Naive thymus-derived CD4-positive, alpha-beta T cell (primary cell): ENCODE data around the gene XCL2. TPM values are rescaled to one million over a fixed set of nuclear protein-coding genes. Genes with fewer than 3 reads are reported as not detected.
A peak's percentile ranks its signal among the peaks of the same experiment; 100 is the strongest.

Experiments
- ATAC-seq: fragments of 150-1000 bp; cut with Tn5 transposase; 2 replicates; pipeline ENCODE4 v1.10.0; 2021; ENCODE audit warnings: mild to moderate bottlenecking, moderate library complexity
- CTCF ChIA-PET: fragments of 350-600 bp; sonication (Branson Sonifier 250); formaldehyde crosslinking; loops from one replicate; lab custom pipeline; 2021; ENCODE audit warnings: antibody characterized with exemption; lab: Charles Lee
- POLR2A ChIA-PET: fragments of 350-600 bp; sonication (Branson Sonifier 250); formaldehyde crosslinking; loops from one replicate; lab custom pipeline; 2021; ENCODE audit warnings: antibody characterized with exemption, inconsistent platforms; lab: Charles Lee
- DNase-seq, 9 donors: peaks; one replicate each; pipeline versions ENCODE4 v3.0.0 to v3.0.0-alpha.2; 2020 to 2022; ENCODE audit warnings: mixed read lengths in 1 of 9
- H3K27ac ChIP-seq: one replicate; pipeline ENCODE4 v1.7.0; 2013; ENCODE audit warnings: mild to moderate bottlenecking, low read depth, low read length, moderate library complexity
- H3K27me3 ChIP-seq, 2 donors: one replicate each; pipeline ENCODE4 v1.7.0; 2013; ENCODE audit warnings: low read length in 2 of 2, mild to moderate bottlenecking in 2 of 2, moderate library complexity in 2 of 2; ENCODE audit not compliant: control insufficient read depth in 2 of 2, insufficient read depth in 2 of 2
- H3K36me3 ChIP-seq, 3 experiments: 1 replicate in 2 of 3; 2 replicates in 1 of 3; pipeline ENCODE4 v1.7.0; 2013; ENCODE audit warnings: low read length in 3 of 3, mild to moderate bottlenecking in 3 of 3, moderate library complexity in 1 of 3; ENCODE audit not compliant: insufficient read depth in 3 of 3, control insufficient read depth in 2 of 3
- H3K4me1 ChIP-seq, 2 donors: one replicate each; pipeline ENCODE4 v1.7.0; 2013; ENCODE audit warnings: low read length in 2 of 2, mild to moderate bottlenecking in 2 of 2, moderate library complexity in 1 of 2; ENCODE audit not compliant: control insufficient read depth in 2 of 2, insufficient read depth in 2 of 2
- H3K4me3 ChIP-seq: 2 replicates; pipeline ENCODE4 v1.7.0; 2013; ENCODE audit warnings: mild to moderate bottlenecking, low read length
- H3K9me3 ChIP-seq, 3 experiments: 1 replicate in 2 of 3; 2 replicates in 1 of 3; pipeline ENCODE4 v1.7.0; 2013; ENCODE audit warnings: low read length in 3 of 3; ENCODE audit not compliant: control insufficient read depth in 2 of 3
- H3K27ac Mint-ChIP-seq, 9 donors: one replicate each; pipeline ENCODE4 v1.8.0; 2020 to 2022; ENCODE audit warnings: mixed read lengths in 9 of 9, mild to moderate bottlenecking in 8 of 9, moderate library complexity in 5 of 9, inconsistent platforms in 2 of 9
- H3K27me3 Mint-ChIP-seq, 5 donors: one replicate each; pipeline ENCODE4 v1.8.0; 2021 to 2022; ENCODE audit warnings: mixed read lengths in 5 of 5, mild to moderate bottlenecking in 1 of 5
- H3K36me3 Mint-ChIP-seq, 5 donors: one replicate each; pipeline ENCODE4 v1.8.0; 2020 to 2022; ENCODE audit warnings: mixed read lengths in 5 of 5, mild to moderate bottlenecking in 3 of 5, inconsistent platforms in 1 of 5
- H3K4me1 Mint-ChIP-seq, 7 donors: one replicate each; pipeline ENCODE4 v1.8.0; 2020 to 2022; ENCODE audit warnings: mixed read lengths in 7 of 7, mild to moderate bottlenecking in 3 of 7, inconsistent platforms in 1 of 7
- H3K4me3 Mint-ChIP-seq, 10 donors: one replicate each; pipeline ENCODE4 v1.8.0; 2020 to 2022; ENCODE audit warnings: mild to moderate bottlenecking in 10 of 10, mixed read lengths in 10 of 10, moderate library complexity in 6 of 10, inconsistent platforms in 2 of 10
- H3K9me3 Mint-ChIP-seq, 11 donors: one replicate each; pipeline ENCODE4 v1.8.0; 2020 to 2022; ENCODE audit warnings: mixed read lengths in 11 of 11, mild to moderate bottlenecking in 4 of 11, inconsistent platforms in 1 of 11, moderate library complexity in 1 of 11
- intact Hi-C, 2 donors: fragments of 100-400 bp; cut with micrococcal nuclease; formaldehyde crosslinking; loops; one replicate each; pipeline ENCODE4 v1.15.1; 2023
- polyA plus RNA-seq, 2 donors: library from polyadenylated mRNA; unstranded; fragments of 300-500 nt; fragmentation: Illumina TruSeq; gene quantifications; one replicate each; pipeline ENCODE4 v1.2.3, GENCODE V29; 2021
- total RNA-seq, 6 experiments: library from RNA in 5 of 6; stranded (reverse) in 5 of 6; gene quantifications; 1 replicate in 5 of 6; 2 replicates in 1 of 6; pipeline ENCODE4 v1.2.3 and lab custom pipeline; 2021 to 2026

The XCL2 gene
- total and polyA plus RNA-seq, 7 experiments from 2014 or later: 0.61 to 7.0 (median 2.9) TPM; not detected in 3

DNA sequence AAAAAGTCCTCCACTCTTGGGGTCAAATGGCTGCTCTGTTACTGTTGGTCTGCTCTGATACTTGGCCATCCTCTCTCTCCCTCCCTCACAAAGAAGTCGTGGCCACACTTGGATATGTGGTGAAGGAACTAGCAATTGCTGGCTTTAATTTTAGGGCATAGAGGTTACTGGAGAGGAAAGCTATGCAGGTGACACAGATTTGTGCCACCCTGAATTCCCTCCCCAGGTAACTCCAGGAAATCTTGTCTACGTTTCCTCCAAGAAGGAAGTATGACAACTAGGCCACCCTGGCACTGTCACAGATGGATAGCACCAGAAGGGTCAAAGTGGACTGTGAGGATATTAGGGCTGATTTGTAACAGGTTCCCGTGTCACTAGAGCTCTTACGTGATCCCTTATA, 36.0 kb downstream of the XCL2 start:
- intact Hi-C loops: no loop called here
- Histone ChIP-seq H3K4me1 (peaks cover 11 to 42% of the 10 kb centered on the region in 2 donors), H3K27me3 (no peaks in the 10 kb centered on the region), H3K36me3 (no peaks in the 10 kb centered on the region), H3K27ac (no peak overlapping the region), H3K4me3 (no peak overlapping the region), H3K9me3 (no peaks in the 10 kb centered on the region)
- Mint-ChIP-seq H3K9me3 (peaks cover 0 to 6% (median 0%) of the 10 kb centered on the region in 11 donors), H3K4me3 (no peak overlapping the region), H3K36me3 (peaks cover 0 to 30% (median 0%) of the 10 kb centered on the region in 5 donors), H3K27ac (no peak overlapping the region), H3K27me3 (no peaks in the 10 kb centered on the region), H3K4me1 (peaks cover 35 to 75% (median 42%) of the 10 kb centered on the region in 7 donors)
- ChIA-PET POLR2A (interaction anchor here (0.7 kb wide), 1 partner anchor 69 kb away, joined by 4 read pairs; no protein-coding TSS in a partner anchor), CTCF (no interaction called here)
- ATAC-seq (no peak), DNase-seq (no peak)

DNA sequence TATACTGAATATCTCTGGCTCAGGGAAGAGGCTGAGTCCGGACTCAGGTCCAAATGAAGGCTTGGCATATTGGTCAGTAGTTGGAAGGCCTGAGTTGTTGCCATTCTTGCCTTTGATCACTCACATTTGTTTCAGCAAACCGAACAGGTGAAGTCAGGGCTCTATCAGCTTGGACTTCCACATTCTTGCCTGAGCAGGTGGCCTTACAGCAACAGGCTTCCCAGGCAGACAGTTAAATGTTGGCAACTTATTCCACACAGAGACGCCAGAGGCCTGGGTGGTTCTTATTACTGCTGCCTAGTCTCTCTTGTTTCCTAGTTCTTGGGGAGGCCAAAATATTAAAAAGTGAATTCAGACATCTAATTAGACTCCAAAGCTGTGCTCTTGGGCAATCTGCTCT, 36.6 kb downstream of the XCL2 start:
- H3K36me3 ChIP-seq: no peaks in the 10 kb centered on the region
- ATAC-seq (no peak), DNase-seq (no peak)
- peaks cover 33 to 70% (median 36%) of the 10 kb centered on the region in 7 donors for H3K4me1 Mint-ChIP-seq
- no peaks in the 10 kb centered on the region for H3K9me3 ChIP-seq
- POLR2A ChIA-PET: no interaction called here
- H3K4me3 Mint-ChIP-seq: no peak overlapping the region
- H3K27me3 ChIP-seq: no peaks in the 10 kb centered on the region
- intact Hi-C loops: no loop called here
- H3K4me3 ChIP-seq: no peak overlapping the region
- no peak overlapping the region for H3K27ac ChIP-seq
- no peak overlapping the region for H3K27ac Mint-ChIP-seq
- no peaks in the 10 kb centered on the region for H3K27me3 Mint-ChIP-seq
- H3K36me3 Mint-ChIP-seq: peaks cover 0 to 30% (median 0%) of the 10 kb centered on the region in 5 donors
- CTCF ChIA-PET: no interaction called here
- H3K4me1 ChIP-seq: peaks cover 6 to 36% of the 10 kb centered on the region in 2 donors
- peaks cover 0 to 6% (median 0%) of the 10 kb centered on the region in 11 donors for H3K9me3 Mint-ChIP-seq

DNA sequence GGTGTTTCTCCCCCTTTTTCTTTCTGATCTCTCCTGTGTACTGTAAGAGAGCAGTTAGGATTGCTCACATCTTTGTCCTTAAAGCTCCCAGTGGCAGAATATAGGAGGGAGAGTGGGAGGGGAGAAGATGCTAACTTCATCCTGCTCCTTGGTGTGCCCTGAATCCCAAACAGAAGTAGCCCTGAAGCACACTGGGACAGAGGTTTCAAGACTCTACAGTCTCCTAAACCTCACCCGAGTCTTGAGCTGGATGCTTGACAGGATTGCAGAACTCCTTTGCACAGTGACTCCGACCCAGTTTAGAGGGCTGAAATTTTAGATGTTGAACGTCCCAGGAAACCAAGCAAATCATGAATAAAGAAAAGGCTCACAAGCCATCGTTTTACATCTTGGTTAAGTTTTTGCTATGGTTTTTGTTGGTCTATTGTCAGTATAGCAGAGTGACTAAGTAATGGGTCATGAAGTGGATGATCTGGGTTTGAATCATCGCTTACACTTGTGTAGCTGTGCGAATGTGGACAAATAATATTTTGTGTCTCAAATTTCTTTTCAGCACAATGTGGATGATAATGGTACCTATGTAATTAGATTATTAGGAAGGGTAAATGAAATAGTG, 37.5 kb downstream of the XCL2 start:
- CTCF ChIA-PET: interaction anchor here (0.9 kb wide), 1 partner anchor 9 kb away, joined by 3 read pairs; no protein-coding TSS in a partner anchor
- H3K36me3 Mint-ChIP-seq: peaks cover 0 to 30% (median 0%) of the 10 kb centered on the region in 5 donors
- peaks cover 36 to 74% (median 41%) of the 10 kb centered on the region in 7 donors for H3K4me1 Mint-ChIP-seq
- POLR2A ChIA-PET: interaction anchor here (0.7 to 1.4 kb wide), 3 partner anchors 12 to 59 kb away, joined by 3 read pairs; no protein-coding TSS in a partner anchor
- Histone ChIP-seq H3K27ac (no peak overlapping the region), H3K27me3 (no peaks in the 10 kb centered on the region), H3K36me3 (no peaks in the 10 kb centered on the region), H3K9me3 (no peaks in the 10 kb centered on the region), H3K4me1 (peaks cover 6 to 27% of the 10 kb centered on the region in 2 donors), H3K4me3 (no peak overlapping the region)
- no peak overlapping the region for H3K4me3 Mint-ChIP-seq
- intact Hi-C loops: no loop called here
- ATAC-seq (no peak), DNase-seq (no peak)
- no peaks in the 10 kb centered on the region for H3K27me3 Mint-ChIP-seq
- no peak overlapping the region for H3K27ac Mint-ChIP-seq
- H3K9me3 Mint-ChIP-seq: peaks cover 0 to 6% (median 0%) of the 10 kb centered on the region in 11 donors

DNA sequence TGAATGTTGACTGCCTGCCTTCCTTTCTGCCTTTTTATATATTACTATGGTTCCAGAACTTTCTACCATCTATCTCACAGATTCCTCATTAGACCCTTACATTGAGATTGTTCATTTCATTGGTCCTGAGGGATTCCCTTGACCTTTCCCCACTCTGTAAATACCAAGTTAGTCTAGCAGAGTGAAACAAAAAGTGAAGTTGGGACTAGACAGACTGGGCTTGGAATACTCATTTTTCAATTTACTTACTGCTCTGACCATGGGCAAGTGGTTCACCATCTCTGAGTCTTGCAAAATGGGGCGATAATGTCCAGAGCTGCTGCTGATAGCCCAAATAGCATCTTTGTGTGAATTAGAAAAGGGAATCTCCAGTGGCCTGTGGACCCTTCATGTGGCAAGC, 38.8 kb downstream of the XCL2 start:
- H3K4me1 Mint-ChIP-seq: peaks cover 31 to 73% (median 41%) of the 10 kb centered on the region in 7 donors
- Histone ChIP-seq H3K4me1 (peaks cover 6 to 14% of the 10 kb centered on the region in 2 donors), H3K4me3 (no peak overlapping the region), H3K9me3 (no peaks in the 10 kb centered on the region), H3K27ac (no peak overlapping the region), H3K36me3 (no peaks in the 10 kb centered on the region), H3K27me3 (no peaks in the 10 kb centered on the region)
- H3K4me3 Mint-ChIP-seq: peak overlapping the region in 1 of 10 donors; percentile 33
- peak overlapping the region in 2 of 9 donors; percentile 0 to 63 for H3K27ac Mint-ChIP-seq
- ATAC-seq: no peak
- no peak for DNase-seq
- peaks cover 0 to 23% (median 0%) of the 10 kb centered on the region in 5 donors for H3K36me3 Mint-ChIP-seq
- H3K9me3 Mint-ChIP-seq: peaks cover 0 to 6% (median 0%) of the 10 kb centered on the region in 11 donors
- intact Hi-C loops: no loop called here
- ChIA-PET POLR2A (interaction anchor here (1.4 kb wide), 1 partner anchor 61 kb away, joined by 3 read pairs; no protein-coding TSS in a partner anchor), CTCF (no interaction called here)
- no peaks in the 10 kb centered on the region for H3K27me3 Mint-ChIP-seq

DNA sequence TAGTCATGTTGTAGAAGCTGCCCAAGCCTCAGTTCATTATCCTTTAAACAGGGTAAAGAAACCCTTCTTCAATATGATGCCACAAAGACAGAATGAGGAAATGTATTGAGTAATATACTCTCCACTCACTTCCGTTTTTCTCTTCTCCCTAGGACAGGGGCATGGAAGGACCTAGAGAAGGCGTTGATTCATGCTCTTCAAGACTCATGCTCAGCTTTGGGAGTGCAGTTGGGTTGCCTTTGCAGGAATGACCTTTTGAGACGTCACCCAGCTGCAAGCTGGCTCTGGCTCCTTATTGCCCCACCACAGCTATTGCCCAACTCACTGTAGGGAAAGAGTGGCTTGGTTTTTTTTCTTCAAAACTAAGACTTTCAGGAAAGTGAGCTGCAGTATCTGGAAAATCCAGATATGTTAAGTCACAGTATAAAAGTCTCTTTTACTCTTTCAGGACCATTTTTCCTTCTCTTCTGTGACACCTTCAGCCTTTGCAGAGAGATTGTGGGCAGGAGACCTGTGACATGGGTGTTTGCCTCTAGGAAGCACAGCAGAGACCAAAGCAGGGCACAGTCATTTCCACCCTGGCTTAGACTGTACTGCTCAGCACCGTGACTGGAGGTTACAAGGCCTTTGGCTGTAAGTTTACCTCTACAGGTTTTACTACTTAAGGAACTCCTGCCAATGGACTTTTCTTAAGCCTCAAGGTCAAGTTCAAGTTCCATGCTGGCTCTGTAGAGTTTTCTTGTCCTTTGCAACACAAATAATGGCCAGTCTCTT, 39.5 kb downstream of the XCL2 start:
- Mint-ChIP-seq H3K36me3 (peaks cover 0 to 24% (median 0%) of the 10 kb centered on the region in 5 donors), H3K4me1 (peaks cover 30 to 71% (median 40%) of the 10 kb centered on the region in 7 donors), H3K9me3 (peaks cover 0 to 6% (median 0%) of the 10 kb centered on the region in 11 donors), H3K27me3 (no peaks in the 10 kb centered on the region), H3K4me3 (peak overlapping the region in 1 of 10 donors; percentile 33), H3K27ac (peak overlapping the region in 5 of 9 donors; percentile 0 to 70 (median 5))
- ChIA-PET CTCF (interaction anchor here (1.4 kb wide), 1 partner anchor 67 kb away, joined by 4 read pairs; no protein-coding TSS in a partner anchor), POLR2A (interaction anchor here (1.6 kb wide), 1 partner anchor 58 kb away, joined by 7 read pairs; no protein-coding TSS in a partner anchor)
- H3K27me3 ChIP-seq: no peaks in the 10 kb centered on the region
- H3K4me1 ChIP-seq: peaks cover 6 to 9% of the 10 kb centered on the region in 2 donors
- H3K4me3 ChIP-seq: no peak overlapping the region
- no peaks in the 10 kb centered on the region for H3K9me3 ChIP-seq
- no peaks in the 10 kb centered on the region for H3K36me3 ChIP-seq
- DNase-seq (no peak), ATAC-seq (peak; percentile 94)
- intact Hi-C loops: loop anchor here (1.0 to 5.0 kb wide), 2 partner anchors 11 to 33 kb away; no protein-coding TSS in a partner anchor
- no peak overlapping the region for H3K27ac ChIP-seq

DNA sequence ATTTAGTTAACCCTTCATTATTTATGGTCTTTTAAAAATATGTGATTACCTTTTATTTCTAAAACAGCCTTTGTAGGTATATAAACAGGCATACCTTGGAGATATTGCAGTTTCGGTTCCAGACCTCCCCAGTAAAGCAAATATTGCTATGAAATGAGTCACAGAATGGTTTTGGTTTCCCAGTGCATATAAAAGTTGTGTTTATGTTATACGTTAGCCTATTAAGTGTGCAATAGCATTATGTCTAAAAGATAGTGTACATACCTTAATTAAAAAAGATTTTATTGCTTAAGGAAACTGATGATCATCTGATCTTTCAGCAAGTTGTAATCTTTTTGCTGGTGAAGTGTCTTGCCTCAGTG, 44.1 kb downstream of the XCL2 start:
- CTCF ChIA-PET: no interaction called here

More for the DNA sequence above, 44.1 kb downstream of the XCL2 start:
- no peak overlapping the region for H3K27ac Mint-ChIP-seq
- H3K4me3 ChIP-seq: no peak overlapping the region
- H3K27me3 ChIP-seq: no peaks in the 10 kb centered on the region
- no peak overlapping the region for H3K4me3 Mint-ChIP-seq
- ATAC-seq: no peak
- no peak overlapping the region for H3K27ac ChIP-seq
- no peak for DNase-seq
- intact Hi-C loops: loop anchor here (2.0 to 5.0 kb wide), 2 partner anchors 21 to 38 kb away; no protein-coding TSS in a partner anchor
- peaks cover 0 to 6% (median 0%) of the 10 kb centered on the region in 11 donors for H3K9me3 Mint-ChIP-seq
- no peaks in the 10 kb centered on the region for H3K36me3 ChIP-seq
- POLR2A ChIA-PET: no interaction called here
- peaks cover 5% of the 10 kb centered on the region in 2 donors for H3K4me1 ChIP-seq
- H3K27me3 Mint-ChIP-seq: peaks cover 0 to 8% (median 0%) of the 10 kb centered on the region in 5 donors
- H3K4me1 Mint-ChIP-seq: peaks cover 15 to 56% (median 35%) of the 10 kb centered on the region in 7 donors
- peaks cover 0 to 20% (median 0%) of the 10 kb centered on the region in 5 donors for H3K36me3 Mint-ChIP-seq
- H3K9me3 ChIP-seq: no peaks in the 10 kb centered on the region
